HG03097 (cell line): Measurements from ENCODE around the gene LRMDA.

Experiments
- ATAC-seq: cut with Tn5 transposase; IDR thresholded peaks from one replicate; pipeline ENCODE4 v1.9.1; 2021; ENCODE audit not compliant: unreplicated experiment, low FRiP score

LRMDA gene

GRCh38 chr10:75928231-75928630 is 496.8 kb downstream of the LRMDA start:
- ATAC-seq: no peak

GRCh38 chr10:75929630-75930161 is 498.3 kb downstream of the LRMDA start:
- no peak for ATAC-seq

GRCh38 chr10:75932921-75933320 is 501.5 kb downstream of the LRMDA start:
- ATAC-seq: no peak

- ATAC-seq: no peak
Observed at GRCh38 chr10:75935240-75935639, 503.8 kb downstream of the LRMDA start.

- no peak for ATAC-seq
Observed at GRCh38 chr10:75935650-75936400, 504.4 kb downstream of the LRMDA start.

- no peak for ATAC-seq
Observed at GRCh38 chr10:75936841-75937240, 505.4 kb downstream of the LRMDA start.

- ATAC-seq: no peak
Observed at GRCh38 chr10:75937823-75938222, 506.4 kb downstream of the LRMDA start.

- no peak for ATAC-seq
Observed at GRCh38 chr10:75938380-75939122, 507.1 kb downstream of the LRMDA start.

GRCh38 chr10:75939541-75939940 is 508.1 kb downstream of the LRMDA start:
- no peak for ATAC-seq

- ATAC-seq: no peak
Observed at GRCh38 chr10:75940742-75941141, 509.3 kb downstream of the LRMDA start.

- ATAC-seq: no peak
Observed at GRCh38 chr10:75941223-75941801, 509.9 kb downstream of the LRMDA start.

- ATAC-seq: no peak
Observed at GRCh38 chr10:75944061-75944460, 512.6 kb downstream of the LRMDA start.

- no peak for ATAC-seq
Observed at GRCh38 chr10:75948583-75948982, 517.2 kb downstream of the LRMDA start.

GRCh38 chr10:75950307-75950706 is 518.9 kb downstream of the LRMDA start:
- ATAC-seq: no peak

- no peak for ATAC-seq
Observed at GRCh38 chr10:75950997-75951589, 519.7 kb downstream of the LRMDA start.

GRCh38 chr10:75951627-75952026 is 520.2 kb downstream of the LRMDA start:
- no peak for ATAC-seq

- no peak for ATAC-seq
Observed at GRCh38 chr10:75952093-75952492, 520.7 kb downstream of the LRMDA start.

GRCh38 chr10:75954486-75954885 is 523.1 kb downstream of the LRMDA start:
- ATAC-seq: no peak

- no peak for ATAC-seq
Observed at GRCh38 chr10:75955973-75956502, 524.6 kb downstream of the LRMDA start.

- ATAC-seq: no peak
Observed at GRCh38 chr10:75956624-75957023, 525.2 kb downstream of the LRMDA start.
